ENCODE measurements around the gene MFNG.

MFNG gene

GRCh38 chr22:37427711-37428635, 58.2 kb downstream of the MFNG start:
- H3K4me3 ChIP-seq (ENCODE audit: low read depth, low read length) = no peak overlapping the region
- TF ChIP-seq, protein P1, sequence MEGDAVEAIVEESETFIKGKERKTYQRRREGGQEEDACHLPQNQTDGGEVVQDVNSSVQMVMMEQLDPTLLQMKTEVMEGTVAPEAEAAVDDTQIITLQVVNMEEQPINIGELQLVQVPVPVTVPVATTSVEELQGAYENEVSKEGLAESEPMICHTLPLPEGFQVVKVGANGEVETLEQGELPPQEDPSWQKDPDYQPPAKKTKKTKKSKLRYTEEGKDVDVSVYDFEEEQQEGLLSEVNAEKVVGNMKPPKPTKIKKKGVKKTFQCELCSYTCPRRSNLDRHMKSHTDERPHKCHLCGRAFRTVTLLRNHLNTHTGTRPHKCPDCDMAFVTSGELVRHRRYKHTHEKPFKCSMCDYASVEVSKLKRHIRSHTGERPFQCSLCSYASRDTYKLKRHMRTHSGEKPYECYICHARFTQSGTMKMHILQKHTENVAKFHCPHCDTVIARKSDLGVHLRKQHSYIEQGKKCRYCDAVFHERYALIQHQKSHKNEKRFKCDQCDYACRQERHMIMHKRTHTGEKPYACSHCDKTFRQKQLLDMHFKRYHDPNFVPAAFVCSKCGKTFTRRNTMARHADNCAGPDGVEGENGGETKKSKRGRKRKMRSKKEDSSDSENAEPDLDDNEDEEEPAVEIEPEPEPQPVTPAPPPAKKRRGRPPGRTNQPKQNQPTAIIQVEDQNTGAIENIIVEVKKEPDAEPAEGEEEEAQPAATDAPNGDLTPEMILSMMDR (IDR thresholded peaks at IDR 0.05; ENCODE audit: borderline replicate concordance, insufficient read depth, low read depth, low read length) = no peak

DNA sequence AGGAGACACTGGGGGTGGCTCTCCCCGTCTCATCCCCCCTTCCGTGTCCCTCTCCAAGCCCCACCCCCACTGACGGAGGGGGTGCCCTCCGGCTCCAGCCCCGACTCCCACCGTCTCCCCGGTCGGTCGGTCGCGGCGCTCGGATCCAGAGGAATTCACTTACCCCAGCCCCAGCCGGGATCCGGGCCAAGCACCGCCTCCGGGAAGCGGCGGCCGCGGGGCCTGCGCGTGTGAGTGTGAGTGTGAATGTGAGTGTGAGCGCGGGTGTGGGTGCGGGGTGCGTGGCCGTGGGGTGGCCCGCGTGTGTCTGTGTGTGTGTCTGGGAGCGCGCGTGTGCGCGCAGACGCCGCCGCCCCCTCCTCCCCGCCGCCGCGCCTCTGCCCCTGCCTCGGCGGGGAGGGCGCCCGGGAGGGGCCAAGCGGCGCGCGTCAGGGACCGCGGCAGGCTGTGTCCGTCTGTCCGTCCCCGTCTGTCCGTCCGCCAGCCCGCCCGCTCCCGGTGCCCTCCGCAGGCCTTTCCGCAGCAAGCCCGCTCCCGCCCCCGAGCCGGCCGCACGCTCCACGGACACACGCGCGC, 59.0 kb downstream of the MFNG start, which contains the start of gene ELFN2:
Gene ELFN2 (minus strand): TSS at position 345 of the 576 bp plus-strand sequence. CDS start 51,945 bp downstream, outside the sequence.
- no peak within 1 kb of the TSS for H3K4me3 ChIP-seq (ENCODE audit: low read depth, low read length)
- TF ChIP-seq, protein P1 (IDR thresholded peaks at IDR 0.05; ENCODE audit: borderline replicate concordance, insufficient read depth, low read depth, low read length) = no peak

- no peak overlapping the region for H3K4me3 ChIP-seq (ENCODE audit: low read depth, low read length)
- TF ChIP-seq, protein P1 (IDR thresholded peaks at IDR 0.05; ENCODE audit: borderline replicate concordance, insufficient read depth, low read depth, low read length) = no peak
Observed at GRCh38 chr22:37426706-37427134, 59.5 kb downstream of the MFNG start.

GRCh38 chr22:37425800-37426705, 60.1 kb downstream of the MFNG start:
- no peak overlapping the region for H3K4me3 ChIP-seq (ENCODE audit: low read depth, low read length)
- TF ChIP-seq, protein P1 (IDR thresholded peaks at IDR 0.05; ENCODE audit: borderline replicate concordance, insufficient read depth, low read depth, low read length) = no peak

DNA sequence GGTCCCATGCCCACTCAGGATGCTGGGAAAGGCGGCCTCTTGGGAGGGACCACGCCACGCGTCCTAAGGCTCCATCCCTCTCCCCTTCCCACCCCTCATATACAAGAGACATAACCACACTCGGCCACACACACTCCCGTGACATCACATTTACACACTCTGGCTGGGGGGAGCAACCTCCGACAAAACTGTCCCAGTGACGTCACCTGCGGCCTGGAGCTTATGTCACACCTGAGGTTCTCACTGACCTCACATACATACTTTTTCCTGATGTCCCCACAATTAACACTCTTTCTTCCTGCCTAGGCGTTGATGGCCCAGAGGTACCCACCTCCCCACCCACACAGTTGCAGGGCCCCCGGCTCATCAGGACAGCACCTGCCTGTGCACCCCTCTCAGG, 60.8 kb downstream of the MFNG start:
- TF ChIP-seq, protein P1 (IDR thresholded peaks at IDR 0.05; ENCODE audit: borderline replicate concordance, insufficient read depth, low read depth, low read length) = no peak
- H3K4me3 ChIP-seq (ENCODE audit: low read depth, low read length) = no peak overlapping the region

GRCh38 chr22:37423283-37423682, 62.9 kb downstream of the MFNG start:
- TF ChIP-seq, protein P1 (IDR thresholded peaks at IDR 0.05; ENCODE audit: borderline replicate concordance, insufficient read depth, low read depth, low read length) = no peak
- no peak overlapping the region for H3K4me3 ChIP-seq (ENCODE audit: low read depth, low read length)

Measured in GM12875 (cell line).